Astrocyte (in vitro differentiated cells and primary cell): ENCODE measurements around the gene KIAA0232.

Source experiments
- CTCF ChIP-seq: IDR thresholded peaks from 2 replicates; pipeline ENCODE4 v1.5.1; 2011; ENCODE audit warnings: low read depth, mild to moderate bottlenecking, inconsistent platforms, low read length, moderate library complexity; ENCODE audit not compliant: insufficient read depth
- EZH2 ChIP-seq: IDR thresholded peaks from 2 replicates; pipeline ENCODE4 v1.6.1; 2012; ENCODE audit warnings: mild to moderate bottlenecking, low read length, inconsistent platforms; ENCODE audit not compliant: insufficient read depth

GRCh38 chr4:6875431-6875831 lies 92.9 kb downstream of the KIAA0232 start:
- no peak for TF ChIP-seq CTCF
- TF ChIP-seq EZH2: no peak
